GM19099 (cell line): Measurements from ENCODE around the gene CROCC.

Experiments
- POLR2A ChIP-seq: IDR thresholded peaks from 3 replicates; pipeline ENCODE4 v1.6.1; 2011; ENCODE audit warnings: low read depth; ENCODE audit not compliant: insufficient read length; ENCODE audit errors: extremely low read depth

The CROCC gene

DNA sequence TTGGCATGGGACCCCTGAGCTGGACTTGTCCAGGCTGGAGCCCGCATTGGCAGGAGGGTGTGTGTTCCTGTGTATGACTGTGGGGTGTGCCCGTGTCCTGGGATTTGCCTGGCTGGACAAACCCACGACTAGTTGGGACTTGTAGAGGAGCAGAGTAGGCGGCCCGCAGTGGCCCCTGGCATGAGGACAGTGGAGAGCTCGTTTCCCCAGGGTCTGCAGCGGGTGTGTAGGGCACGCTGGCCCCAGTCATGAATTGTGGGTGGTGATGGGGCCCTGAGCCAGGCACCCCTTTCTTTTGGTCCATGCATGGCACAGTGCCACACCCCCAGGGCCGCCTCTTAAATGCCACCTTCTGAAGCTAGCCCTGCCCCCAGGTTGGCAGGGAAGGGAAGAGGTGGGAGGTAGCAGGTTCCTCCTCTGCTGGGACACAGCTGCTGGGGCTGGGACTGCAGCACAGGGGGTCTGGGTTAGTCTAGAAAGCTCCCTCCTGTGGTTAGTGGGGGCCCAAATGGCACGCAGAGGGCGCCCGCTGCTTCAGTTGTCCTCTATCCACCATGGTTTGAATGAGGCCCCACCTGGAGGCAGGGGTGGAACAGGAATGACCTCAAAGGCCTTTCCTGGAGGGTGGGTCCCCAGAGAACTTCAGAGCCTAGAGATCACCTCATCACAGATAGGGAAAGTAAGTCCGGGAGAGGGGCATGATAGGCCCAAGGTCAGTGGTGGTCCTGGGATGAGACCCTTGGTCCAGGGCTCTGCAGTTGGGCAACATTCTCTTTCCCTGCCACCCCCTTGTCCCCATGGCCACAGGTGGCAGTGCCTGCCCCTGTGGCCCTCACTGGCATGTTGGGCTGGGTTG is 4.1 kb downstream of the CROCC start:
- no peak for TF ChIP-seq POLR2A

DNA sequence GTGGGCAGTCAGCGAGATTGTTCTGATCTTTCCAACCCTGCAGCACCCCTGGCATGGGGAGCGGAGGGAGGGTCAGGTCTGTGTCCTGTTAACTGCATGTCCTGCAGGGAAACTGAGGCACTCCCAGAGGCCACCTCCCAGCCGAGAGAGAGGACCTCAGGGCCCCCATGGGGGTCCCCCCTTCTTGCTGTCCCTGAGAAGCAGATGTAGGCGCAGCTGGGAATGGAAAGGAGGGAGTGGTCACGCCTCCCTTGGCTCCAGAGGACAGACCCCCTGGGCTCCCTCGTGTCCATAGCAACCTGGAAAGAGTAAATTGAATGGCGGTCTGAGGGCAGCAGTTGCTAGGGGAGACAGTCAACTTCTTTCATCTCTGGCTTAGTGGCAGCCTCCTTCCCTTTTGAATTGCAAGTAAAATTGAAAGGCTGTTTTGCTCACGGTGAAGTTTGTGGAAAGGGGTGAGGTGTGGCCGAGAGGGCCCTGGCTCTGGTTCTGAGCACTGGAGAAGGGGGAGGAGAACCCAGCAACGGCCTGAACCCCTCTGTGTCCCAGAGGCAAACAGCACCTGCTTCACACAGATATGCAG is 4.9 kb downstream of the CROCC start:
- TF ChIP-seq POLR2A = no peak

DNA sequence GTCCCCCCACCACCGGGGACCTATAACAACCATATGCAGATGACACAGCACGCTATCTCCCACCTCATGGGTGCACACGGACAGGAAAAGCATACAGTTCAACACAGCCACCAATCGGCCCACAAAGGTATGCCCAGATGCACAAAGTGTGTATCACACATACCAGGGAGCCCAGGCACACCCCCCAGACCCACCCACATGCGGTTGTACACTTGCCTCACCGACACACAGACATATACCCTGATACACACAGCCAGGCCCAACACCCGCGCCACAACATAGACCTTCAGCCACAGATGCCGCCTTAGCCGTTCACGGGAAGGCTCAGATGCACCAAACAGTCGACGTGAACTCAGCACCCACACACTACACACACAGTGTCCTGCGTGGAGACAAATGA is 5.5 kb downstream of the CROCC start:
- TF ChIP-seq POLR2A = no peak

DNA sequence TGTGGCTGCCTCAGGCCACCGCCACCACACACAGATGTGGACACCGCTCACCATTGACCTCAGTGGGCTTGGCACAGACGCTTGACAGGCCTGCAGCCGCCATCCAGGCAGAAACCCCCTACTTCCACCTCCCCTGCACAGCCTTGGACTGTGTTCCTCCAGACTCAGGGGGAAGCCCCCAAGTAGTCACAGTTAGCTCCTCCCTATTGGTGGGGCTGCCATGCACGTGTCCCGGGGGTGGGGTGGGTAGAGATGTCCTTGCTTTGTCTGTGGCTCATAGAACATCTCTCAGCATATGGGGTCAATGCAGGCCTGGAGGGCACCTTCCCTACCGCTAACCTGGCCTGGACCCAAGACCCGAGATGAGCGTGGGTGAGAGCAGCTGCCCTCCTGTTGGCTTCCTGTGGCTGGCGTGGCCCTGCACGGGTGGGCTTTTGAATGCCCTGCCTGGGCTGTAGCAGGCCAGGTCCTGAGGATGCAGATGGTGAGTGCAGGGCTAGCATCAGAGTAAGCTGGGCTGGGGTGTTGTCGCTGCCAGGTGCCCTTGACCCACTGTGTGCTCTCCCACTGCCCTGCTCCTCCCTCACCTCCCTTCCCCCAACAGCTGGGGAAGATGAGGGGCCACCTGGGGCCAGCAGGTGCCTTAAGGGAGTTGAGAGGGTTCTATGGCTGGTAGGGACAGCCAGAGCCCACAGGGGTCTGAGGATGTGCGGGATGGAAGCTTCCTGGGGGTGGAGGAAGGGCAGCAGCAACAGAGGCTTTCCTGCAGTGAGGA is 6.2 kb downstream of the CROCC start:
- no peak for TF ChIP-seq POLR2A

DNA sequence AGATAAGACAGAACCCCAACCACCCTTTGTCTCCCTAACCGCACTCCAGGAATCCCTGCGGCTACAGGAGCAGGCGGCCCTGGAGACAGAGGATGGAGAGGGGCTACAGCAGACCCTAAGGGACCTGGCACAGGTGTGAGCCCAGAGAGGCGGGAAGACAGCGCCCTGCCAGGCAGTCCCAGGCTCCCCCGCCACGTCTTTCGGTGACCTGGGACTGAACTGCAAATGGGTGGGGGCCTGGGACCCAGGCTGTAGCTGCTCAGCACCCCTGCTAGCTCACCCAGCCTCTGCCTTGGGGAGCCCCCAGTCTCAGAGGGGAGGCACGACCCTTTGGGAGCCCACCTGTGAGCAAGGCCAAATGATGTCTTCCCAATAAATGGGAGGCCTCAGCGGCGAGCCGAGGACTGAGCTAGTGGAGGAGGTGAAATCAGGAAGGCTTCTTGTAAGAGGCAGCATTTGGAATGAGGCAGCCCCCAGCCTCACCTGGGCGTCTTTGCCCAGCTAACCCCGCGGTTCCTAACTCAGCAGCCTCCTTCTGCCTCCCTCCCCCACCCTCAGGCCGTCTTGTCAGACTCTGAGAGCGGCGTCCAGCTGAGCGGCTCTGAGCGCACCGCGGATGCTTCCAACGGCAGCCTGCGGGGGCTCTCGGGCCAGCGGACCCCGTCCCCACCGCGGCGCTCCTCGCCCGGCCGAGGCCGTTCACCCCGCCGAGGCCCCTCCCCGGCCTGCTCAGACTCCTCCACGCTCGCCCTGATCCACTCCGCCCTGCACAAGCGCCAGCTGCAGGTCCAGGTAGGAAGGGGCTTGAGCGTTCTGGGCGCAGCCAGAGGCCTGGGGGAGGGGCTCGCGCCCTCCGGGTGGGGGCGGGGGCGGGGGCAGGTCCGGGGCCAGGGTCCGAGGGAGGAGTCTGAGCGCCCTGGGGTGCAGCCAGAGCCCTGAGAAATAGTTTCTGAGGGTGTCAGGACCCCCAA is 16.9 kb downstream of the CROCC start:
- no peak for TF ChIP-seq POLR2A

DNA sequence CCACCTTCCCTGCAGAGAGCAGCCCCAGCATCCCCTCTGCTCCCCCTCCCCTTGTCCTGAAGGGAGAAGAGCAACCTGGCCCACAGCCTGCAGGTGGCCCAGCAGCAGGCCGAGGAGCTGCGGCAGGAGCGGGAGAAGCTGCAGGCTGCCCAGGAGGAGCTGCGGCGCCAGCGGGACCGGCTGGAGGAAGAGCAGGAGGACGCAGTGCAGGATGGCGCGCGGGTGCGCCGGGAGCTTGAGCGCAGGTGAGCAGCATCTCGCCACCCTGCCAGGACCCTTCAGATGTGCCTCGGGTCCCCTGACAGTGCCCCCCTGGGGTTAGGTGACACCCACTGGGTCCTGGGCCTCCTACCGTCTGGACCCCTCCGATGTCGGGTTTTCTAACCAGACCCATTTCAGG is 22.3 kb downstream of the CROCC start:
- no peak for TF ChIP-seq POLR2A

DNA sequence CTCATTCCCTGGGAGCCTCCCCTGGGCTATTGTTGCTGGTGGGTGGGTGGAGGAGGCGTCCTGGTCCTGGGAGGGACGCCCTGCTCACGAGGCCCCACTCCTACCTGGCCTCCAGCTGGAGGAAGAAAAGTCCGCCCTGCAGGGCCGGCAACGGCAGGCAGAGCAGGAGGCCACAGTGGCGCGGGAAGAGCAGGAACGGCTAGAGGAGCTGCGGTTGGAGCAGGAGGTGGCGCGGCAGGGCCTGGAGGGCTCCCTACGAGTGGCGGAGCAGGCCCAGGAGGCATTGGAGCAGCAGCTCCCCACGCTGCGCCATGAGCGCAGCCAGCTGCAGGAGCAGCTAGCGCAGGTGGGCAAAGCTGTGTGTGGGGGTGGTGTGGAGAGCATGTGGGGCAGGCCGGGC is 24.9 kb downstream of the CROCC start:
- no peak for TF ChIP-seq POLR2A

DNA sequence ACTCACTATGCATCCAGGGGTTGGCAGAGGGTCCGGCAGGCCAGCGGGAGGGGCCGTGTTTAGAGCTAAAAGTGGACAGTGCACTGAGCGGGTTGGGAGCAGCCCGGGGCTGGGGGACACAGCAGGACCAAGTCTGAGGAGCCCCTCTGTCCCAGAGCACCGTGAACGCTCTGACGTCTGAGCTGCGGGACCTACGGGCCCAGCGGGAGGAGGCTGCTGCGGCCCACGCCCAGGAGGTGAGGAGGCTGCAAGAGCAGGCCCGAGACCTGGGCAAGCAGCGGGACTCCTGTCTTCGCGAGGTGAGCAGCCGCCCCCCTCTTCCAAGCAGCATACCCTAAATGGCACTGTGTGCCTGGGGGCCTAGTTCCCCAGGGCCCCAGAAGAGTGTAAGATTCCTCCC is 32.8 kb downstream of the CROCC start:
- TF ChIP-seq POLR2A = no peak

DNA sequence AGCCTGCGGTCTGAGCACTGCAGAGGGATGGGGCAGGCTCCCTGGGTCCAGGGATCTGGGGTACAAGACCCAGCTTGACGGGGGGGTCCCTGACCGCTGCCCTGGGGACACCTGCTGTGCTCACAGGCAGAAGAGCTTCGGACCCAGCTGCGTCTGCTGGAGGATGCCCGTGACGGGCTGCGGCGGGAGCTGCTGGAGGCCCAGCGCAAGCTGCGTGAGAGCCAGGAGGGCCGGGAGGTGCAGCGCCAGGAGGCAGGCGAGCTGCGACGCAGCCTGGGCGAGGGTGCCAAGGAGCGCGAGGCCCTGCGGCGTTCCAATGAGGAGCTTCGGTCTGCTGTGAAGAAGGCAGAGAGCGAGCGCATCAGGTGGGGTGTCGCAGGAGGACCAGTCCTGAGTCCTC is 33.5 kb downstream of the CROCC start:
- no peak for TF ChIP-seq POLR2A

DNA sequence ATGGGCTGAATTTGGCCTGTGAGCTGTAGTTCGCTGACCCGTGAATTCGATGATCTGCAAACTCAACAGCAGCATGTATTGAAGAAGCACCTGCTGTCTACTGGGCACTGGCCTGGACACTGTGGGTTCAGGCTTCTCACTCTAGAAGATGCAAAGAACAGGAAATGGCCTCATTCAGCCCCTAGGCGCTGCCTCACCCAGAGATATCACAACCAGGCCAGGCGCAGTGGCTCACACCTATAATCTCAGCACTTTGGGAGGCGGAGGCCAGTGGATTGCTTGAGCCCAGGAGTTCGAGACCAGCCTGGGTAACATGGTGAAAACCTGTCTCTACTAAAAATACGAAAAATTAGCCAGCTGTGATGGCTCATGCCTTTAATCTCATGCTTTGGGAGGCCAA is 35.0 kb downstream of the CROCC start:
- no peak for TF ChIP-seq POLR2A

DNA sequence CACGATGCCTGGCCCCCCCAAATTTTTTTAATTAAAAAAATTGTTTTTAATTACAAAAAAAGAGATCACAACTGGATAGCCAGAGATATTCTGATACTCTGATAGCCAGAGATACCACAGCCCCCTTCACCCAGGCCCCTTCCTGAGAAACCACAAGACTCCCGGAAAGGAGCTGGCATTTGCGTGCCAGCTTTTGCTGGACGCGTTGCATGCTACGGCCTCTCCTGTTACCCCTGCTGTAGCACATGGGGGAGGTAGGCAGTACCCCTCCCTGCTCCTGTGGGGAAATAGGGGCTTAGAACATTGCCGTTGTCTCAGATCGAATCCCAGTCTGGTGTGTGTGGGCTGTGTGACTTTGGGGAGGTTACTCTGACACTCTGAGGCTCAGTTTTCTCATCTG is 36.0 kb downstream of the CROCC start:
- TF ChIP-seq POLR2A = no peak

DNA sequence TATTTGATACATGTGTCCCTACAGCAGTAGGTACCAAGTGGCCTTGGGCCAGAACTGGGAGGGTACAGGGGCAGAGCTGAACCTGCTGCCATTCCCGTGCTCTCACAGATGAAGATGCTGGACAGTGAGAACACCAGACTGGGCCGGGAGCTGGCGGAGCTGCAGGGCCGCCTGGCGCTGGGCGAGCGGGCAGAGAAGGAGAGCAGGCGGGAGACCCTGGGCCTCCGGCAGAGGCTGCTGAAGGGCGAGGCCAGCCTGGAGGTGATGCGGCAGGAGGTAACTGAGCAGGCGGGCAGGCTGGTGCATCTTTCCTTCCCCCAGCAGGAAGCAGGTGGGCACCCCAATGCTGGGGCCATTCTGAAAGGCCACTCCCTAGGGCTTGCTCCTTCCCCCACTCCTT is 36.7 kb downstream of the CROCC start:
- no peak for TF ChIP-seq POLR2A

DNA sequence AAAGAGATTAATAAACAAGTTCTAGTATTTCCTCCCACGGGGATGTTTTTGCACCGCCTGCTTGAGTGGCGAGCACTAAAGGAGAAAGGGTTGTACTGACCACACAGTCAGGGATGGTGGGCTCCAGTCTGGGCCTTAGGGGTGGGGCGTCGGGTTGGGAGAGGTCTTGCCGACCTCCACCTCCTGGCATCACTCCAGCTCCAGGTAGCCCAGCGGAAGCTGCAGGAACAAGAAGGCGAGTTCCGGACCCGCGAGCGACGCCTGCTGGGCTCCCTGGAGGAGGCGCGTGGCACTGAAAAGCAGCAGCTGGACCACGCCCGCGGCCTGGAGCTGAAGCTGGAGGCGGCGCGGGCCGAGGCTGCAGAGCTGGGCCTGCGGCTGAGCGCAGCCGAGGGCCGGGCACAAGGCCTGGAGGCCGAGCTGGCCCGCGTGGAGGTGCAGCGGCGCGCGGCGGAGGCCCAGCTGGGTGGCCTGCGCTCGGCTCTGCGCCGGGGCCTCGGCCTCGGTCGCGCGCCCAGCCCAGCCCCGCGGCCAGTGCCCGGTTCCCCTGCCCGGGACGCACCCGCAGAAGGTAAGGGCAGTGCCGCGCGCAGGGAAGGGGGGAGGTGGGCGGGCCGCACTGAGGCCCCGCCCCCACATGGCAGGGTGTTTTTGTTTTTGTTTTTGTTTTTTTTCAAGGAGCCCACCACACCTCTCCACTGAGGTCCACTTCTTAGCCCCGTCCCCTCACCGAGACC is 39.0 kb downstream of the CROCC start:
- peak; percentile 39 for TF ChIP-seq POLR2A
